HG03097 (cell line): ENCODE data around the gene THOC2.
"Not testable (repeated sequence)": the region's sequence is repeated elsewhere in the genome, so short reads cannot be mapped to it uniquely, and the experiment has no call there.

Experiments used
- ATAC-seq: cut with Tn5 transposase; IDR thresholded peaks from one replicate; pipeline ENCODE4 v1.9.1; 2021; ENCODE audit not compliant: unreplicated experiment, low FRiP score

The THOC2 gene

DNA sequence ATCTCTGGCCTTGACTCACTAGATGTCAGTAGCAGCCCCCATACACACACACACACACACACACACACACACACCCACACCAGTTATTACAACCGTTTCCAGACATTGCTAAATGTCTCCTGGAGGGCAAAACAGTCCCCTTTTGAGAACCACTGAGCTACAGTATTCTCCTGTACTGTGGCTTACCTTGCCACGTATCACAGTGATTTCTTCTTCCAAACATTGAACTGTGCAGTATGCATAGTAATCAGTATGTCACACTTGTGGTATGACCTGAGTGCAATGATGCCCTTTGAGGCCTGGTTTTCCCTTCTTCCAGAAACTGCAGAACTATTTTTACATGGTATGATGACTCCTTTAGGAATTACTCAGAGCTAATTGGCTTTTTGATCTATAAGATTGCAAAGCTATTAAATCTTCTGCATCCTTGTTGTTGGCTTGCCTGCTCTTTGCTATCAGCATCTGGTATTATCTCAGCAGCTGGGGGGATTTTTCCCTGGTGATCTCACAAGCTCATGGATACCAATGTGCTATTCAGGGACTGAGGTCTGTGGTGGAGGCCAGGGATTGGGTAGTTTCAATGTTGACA is 3.6 kb upstream of the THOC2 start:
- ATAC-seq, result no peak

DNA sequence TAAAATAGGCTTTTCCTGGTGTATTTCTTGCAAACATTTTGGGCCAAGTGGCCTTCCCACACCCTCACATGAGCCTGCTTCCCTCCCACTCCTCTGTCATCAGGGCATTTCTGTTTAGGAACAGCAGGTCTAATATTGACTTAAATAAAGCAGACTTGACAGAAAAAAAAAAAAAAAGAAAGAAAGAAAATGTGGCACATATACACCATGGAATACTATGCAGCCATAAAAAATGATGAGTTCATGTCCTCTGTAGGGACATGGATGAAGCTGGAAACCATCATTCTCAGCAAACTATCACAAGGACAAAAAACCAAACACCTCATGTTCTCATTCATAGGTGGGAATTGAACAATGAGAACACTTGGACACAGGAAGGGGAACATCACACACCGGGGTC is 2.3 kb upstream of the THOC2 start:
- ATAC-seq, result not testable (repeated sequence)

DNA sequence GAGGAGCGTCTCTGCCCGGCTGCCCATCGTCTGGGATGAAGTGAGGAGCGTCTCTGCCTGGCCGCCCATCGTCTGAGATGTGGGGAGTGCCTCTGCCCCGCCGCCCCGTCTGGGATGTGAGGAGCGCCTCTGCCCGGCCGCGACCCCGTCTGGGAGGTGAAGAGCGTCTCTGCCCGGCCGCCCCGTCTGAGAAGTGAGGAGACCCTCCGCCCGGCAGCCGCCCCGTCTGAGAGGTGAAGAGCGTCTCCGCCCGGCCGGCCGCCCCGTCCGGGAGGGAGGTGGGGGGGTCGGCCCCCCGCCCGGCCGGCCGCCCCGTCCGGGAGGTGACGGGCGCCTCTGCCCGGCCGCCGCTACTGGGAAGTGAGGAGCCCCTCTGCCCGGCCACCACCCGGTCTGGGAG is 1.2 kb upstream of the THOC2 start:
- ATAC-seq, result not testable (repeated sequence)

DNA sequence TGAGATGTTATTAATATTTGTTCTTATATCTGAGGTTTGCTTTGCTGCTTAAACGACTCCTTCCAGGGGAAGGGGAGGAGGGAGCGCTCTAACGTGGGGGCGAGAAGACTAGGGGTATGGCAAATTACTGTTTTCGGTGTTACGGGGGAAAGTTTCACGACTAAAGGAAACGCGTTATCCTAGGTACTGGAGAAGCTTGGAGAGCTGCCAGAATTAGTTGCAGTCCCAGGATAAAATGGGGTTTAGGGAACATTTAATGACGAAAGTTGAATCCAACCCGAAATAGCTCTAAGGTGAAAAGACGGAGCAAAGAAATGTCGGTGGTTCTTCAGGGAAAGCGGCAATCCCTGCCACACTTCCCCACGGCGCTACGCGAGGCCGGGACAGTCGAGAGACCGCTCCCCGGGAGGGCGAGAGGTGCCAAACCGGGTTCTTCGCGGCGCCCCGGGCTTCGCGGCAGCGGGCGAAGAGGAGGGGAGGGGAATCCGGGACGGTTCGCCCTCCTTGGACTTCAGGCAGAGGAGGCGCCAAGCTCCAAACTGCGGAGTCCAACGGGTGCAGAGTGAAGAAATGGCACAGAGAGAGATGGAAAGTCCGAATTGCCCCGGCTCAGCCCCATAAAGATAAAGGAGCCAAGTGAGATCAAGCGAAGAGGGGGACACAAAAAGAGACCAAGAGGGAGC is 724 bp downstream of the THOC2 start:
- no peak for ATAC-seq

DNA sequence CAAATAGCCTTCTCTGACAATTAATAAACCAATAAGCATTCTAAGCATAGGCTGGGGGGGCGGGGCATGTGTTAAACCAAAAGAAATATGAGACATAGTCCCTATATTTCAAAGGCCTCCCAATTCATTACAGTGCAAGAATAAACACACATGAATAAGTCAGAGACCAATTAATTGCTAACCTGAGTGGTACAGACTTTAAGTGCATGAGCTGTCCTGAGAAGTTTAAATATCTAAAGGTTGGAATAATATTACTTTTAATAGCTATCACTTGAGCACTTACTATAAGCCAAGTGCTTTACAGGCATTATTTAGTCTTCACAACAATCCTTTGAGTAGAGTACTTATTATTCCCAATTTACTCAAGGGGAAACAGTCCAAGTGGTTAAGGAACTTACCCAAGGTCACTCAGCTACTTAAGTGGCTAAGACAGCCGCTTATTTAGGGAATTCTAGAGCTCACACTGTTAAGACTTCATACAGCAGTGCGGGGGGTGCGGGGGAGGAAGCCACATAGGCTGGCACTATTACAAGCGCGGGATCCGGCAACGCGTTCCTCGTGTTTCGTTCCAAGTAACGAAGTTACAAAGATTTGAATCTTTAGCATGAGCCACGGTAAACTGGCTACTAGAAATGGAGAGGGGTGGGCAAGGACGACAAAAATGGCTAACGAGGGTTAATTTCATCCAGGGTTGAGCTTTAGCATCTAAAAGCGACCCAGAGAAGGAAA is 1.4 kb downstream of the THOC2 start:
- ATAC-seq, result no peak

DNA sequence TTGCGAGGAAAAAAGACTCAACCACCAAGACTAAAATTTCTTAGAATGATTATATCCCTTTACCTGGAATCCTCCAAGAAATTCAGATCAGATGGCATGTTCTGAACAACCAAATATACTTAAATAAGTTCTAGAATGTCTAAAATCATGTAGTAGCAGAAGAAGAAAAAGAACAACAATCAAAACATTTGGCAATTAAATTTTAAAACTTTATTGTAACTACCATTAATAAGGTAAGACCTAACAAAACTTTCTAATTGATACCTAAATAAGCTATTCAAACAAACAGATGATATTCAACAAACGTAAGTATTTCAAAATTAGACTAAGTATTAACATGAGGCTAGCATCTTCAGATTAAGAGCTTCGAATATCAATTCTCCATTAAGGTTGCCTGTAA is 4.3 kb downstream of the THOC2 start:
- ATAC-seq, result no peak

DNA sequence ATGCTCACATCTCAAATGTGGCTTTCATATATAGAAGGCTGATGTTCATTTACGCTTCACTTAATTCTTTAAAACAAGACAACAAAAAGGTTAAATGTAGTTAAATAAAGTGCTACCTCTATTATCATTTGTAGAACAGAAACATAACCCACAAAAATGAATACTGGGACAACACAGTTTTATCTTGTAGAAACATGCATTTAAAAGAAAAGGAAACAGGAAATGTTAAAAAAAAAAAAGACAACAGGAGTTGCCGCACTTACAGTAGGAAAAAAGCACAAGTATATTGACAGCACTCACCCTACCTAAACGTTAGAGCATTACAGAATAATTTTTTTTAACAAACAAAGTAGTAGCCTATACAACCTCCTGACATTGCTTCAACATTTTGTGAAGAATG is 4.8 kb downstream of the THOC2 start:
- ATAC-seq, result no peak

DNA sequence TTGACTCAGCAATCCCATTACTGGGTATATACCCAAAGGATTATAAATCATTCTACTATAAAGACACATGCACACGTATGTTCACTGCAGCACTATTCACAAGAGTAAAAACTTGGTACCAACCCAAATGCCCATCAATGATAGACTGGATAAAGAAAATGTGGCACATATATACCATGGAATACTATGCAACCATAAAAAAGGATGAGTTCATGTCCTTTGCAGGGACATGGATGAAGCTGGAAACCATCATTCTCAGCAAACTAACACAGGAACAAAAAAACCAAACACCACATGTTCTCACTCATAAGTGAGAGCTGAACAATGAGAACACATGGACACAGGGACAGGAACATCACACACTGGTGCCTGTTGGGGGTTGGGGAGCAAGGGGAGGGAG is 10.7 kb downstream of the THOC2 start:
- not testable (repeated sequence) for ATAC-seq

DNA sequence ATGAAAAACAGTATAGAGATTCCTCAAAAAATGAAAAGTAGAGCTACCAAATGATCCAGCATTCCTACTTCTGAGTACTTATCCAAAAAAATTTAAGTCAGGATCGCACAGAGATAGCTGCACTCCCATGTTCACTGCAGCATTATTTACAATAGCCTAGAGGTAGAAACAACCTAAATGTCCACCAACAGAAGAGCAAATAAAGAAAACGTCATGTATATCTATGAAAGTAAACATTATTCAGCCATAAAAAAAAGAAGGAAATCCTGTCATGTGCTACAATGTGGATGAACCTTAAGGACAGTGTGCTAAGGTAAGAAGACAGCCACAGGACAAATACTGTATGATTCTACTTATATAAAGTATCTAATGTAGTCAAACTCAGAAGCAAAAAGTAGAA is 12.4 kb downstream of the THOC2 start:
- ATAC-seq, result no peak

DNA sequence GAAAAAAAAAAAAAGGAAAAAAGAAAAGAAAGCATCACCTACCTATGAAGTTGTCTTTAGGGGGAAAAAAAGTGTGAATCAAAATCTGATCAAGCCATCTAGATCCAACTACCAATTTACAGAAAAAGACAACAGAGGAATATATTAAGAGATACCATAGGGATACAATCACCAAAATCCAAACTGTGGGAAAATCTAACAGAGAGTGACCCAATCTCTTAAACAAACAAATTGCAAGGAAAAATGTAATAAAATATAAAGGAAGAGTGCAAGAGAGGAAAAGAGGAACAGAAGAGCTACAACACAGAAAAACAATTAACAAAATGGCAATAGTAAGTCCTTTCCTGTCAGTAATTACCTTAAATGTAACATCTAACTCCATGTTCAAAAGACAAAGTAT is 19.0 kb downstream of the THOC2 start:
- ATAC-seq, result no peak

DNA sequence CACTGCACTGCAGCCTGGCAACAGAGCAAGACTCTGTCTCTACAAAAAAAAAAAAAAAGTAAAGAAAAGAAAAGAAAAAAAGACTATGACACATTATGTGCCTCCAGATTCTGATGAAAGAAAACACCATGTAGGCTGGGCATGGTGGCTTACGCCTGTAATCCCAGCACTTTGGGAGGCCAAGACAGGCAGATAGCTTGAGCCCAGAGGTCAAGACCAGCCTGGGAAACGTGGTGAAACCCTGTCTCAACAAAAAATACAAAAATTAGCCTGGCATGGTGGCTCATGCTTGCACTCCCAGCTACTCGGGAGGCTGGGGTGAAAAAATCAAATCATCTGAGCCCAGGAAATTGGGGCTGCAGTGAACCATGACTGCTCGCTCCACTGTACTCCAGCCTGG is 19.4 kb downstream of the THOC2 start:
- ATAC-seq, result no peak

DNA sequence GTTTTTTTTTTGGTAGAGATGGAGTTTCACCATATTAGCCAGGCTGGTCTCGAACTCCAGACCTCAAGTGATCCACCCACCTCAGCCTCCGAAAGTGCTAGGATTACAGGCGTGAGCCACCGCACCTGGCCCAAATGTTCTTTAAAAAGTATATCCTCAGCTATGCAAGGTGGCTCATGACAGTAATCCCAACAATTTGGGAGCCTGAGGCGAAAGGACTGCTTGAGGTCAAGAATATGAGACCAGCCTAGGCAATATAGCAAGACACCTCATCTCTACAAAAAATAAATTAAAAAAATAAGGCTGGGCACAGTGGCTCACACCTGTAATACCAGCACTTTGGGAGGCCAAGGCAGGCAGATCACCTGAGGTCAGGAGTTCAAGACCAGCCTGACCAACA is 21.7 kb downstream of the THOC2 start:
- not testable (repeated sequence) for ATAC-seq

DNA sequence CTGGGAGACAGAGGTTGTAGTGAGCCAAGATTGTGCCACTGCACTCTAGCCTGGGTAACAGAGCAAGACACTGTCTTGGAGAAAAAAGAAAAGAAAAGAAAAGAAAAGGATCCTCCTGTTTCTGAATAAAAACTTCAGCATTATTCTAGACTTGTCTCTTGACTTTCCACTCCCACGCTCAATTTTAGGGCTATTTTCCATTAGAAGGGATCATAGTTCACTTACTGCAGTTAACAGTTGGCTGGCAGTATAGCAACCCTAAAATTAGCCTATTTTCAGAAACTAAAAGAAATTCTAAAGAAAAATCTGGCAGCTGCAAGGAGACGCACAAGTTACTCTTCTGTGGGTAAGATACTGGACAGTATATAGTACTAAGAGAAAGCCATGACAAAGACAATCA is 28.1 kb downstream of the THOC2 start:
- ATAC-seq, result no peak

DNA sequence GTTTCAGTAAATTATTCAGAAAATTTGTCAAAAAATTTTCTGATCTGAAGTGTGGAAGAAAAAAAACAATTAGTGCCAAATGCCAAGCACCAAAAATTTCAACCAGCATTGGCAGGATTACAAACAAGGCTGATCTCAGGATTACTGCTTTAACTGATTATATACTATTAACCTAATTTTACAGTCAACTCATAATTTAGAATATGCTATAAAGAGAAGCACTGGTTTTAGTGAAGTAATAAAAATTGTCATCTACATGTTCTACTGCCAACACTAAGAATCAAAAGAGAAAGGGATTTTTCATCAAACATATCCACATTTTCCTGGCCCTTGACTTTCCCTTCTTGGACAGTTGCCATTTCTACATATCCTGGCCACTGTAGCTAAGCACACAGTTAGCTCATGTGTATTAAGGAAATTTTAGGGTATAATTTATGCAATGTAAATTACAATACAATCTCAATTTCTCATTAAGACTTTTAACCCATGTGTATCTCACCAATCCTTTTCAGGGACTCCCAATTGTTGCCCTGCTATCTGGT is 33.8 kb downstream of the THOC2 start:
- ATAC-seq, result no peak

DNA sequence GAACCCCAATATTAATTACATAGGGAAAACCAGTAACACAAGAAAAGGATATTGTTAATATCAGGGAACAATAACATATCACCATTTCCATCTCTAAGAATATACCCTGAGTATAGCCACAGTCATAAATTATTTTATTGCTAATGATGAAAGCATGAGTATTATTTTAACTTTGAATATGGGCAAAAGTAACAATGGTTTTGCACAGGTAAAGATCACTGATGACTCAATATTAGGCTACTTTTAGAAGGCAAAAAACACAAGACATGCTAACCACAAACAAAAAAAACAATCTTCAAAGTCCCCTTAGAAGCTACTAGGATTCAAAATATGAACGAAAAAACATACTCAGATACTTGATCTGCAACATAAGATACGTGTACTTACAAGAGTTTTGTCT is 36.5 kb downstream of the THOC2 start:
- no peak for ATAC-seq

DNA sequence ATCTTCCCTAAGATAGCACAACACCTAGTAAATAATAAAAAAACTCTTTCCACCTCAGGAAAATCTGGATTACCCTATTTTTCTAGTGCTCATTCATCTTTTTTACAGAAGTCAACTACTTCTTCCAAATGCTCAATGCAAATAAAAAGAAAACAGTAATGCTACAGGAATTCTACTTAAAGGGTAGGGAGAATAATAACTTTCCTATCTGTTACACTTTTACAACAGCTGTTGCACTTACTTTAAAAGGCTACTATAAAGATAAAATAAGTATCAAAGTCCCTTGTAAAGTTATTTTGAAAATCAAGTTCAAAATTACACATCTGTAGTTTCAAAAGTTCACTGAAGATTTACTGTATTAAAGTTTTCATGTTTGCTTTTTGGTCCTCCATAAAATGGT is 37.6 kb downstream of the THOC2 start:
- ATAC-seq, result no peak

DNA sequence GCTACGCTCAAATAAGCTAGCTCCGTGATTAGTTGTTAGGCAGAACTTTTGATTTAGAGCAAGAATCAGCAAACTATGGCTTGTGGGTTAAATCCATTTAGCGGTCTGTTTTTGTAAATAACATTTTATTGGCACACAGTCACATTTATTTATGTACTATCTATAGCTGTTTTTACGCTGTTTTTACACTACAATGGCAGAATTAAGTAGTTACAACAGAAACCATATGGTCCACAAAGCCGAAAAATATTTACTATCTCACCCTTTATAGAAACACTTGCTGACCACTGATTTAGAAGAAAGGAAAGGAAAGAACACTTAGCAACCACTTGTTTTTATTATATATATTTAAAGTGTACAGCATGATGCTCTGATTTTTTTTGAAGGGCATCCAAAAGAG is 41.1 kb downstream of the THOC2 start:
- no peak for ATAC-seq

DNA sequence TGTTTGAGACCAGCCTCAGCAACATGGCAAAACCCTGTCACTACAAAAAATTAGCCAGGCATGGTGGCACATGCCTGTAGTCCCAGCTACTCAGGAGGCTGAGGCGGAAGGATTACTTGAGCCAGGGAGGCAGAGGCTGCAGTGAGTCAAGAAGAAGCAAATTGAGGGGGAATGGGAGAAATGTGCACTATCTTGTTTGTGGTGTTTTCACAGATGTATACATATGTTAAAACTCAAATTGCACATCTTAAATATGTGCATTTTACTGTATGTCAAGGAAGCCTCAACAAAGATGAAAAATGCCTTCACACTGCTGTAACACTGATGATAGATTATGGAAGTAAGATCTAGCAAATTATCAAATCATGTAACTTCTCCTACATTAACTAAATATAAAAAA is 44.3 kb downstream of the THOC2 start:
- ATAC-seq, result no peak

DNA sequence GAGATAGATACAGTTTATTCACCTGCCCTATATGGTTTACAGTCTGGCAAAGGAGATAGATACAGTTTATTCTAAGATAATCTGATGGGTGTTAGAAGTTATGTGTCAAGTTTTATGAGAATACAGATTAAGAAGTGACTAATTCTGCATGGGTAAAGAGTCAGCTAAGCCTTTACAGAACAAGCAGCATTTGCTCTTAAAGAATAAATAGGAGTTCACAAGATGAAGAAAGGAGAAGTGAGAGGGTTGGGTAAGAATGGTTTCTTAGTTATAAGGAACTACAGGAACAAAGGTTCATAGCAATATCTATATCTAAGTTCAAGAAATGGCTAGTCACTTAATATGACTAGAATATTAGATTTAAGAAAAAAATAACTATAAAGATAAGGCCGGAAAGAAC is 47.6 kb downstream of the THOC2 start:
- no peak for ATAC-seq

DNA sequence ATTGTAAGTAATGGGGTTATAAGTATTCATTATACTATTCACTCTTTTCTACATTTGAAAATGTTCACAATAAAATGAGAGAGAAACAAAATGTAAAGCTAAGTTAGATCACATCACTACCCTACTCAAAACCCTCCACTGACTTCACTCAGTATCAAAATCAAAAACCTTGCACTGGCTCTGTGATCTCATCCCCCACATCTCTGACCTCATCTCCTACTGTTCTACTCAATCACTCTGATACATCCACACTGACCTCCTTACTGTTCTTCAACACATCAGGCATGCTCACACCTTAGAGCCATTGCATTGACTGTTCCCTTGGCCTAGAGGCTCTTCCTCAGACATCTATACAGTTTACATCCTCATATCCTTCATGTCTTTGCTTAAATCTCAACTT is 50.7 kb downstream of the THOC2 start:
- ATAC-seq, result no peak

DNA sequence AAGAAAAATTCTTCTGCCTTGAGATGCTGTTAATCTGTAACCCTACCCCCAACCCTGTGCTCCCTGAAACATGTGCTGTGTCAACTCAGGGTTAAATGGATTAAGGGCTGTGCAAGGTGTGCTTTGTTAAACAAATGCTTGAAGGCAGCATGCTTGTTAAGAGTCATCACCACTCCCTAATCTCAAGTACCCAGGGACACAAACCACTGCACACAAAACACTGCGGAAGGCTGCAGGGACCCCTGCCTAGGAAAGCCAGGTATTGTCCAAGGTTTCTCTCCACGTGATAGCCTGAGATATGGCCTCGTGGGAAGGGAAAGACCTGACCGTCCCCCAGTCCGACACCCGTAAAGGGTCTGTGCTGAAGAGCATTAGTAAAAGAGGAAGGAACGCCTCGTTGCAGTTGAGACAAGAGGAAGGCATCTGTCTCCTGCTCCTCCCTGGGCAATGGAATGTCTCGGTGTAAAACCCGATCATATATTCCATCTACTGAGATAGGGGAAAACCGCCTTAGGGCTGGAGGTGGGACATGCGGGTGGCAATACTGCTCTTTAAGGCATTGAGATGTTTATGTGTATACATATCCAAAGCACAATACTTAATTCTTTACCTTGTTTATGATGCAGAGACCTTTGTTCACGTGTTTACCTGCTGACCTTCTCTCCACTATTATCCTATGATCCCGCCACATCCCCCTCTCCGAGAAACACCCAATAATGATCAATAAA is 53.0 kb downstream of the THOC2 start:
- not testable (repeated sequence) for ATAC-seq
